ENCODE measurements around the gene ZFAND3.
"Not testable (repeated sequence)": the region's sequence is repeated elsewhere in the genome, so short reads cannot be mapped to it uniquely, and the experiment has no call there.

The ZFAND3 gene

GRCh38 chr6:37952027-37952426 lies 132.5 kb downstream of the ZFAND3 start:
- TF ChIP-seq ZFX (IDR thresholded peaks at IDR 0.05; ENCODE audit: borderline replicate concordance) (no peak), CTCF (IDR thresholded peaks at IDR 0.05) (no peak)
- H3K27ac ChIP-seq = no peak overlapping the region

GRCh38 chr6:37954791-37955190 lies 135.3 kb downstream of the ZFAND3 start:
- H3K27ac ChIP-seq = no peak overlapping the region
- TF ChIP-seq CTCF (IDR thresholded peaks at IDR 0.05) (no peak), ZFX (IDR thresholded peaks at IDR 0.05; ENCODE audit: borderline replicate concordance) (no peak)

- TF ChIP-seq CTCF (IDR thresholded peaks at IDR 0.05) (no peak), ZFX (IDR thresholded peaks at IDR 0.05; ENCODE audit: borderline replicate concordance) (no peak)
- H3K27ac ChIP-seq = no peak overlapping the region
Observed at GRCh38 chr6:37956711-37957275, 137.3 kb downstream of the ZFAND3 start.

- H3K27ac ChIP-seq = no peak overlapping the region
- TF ChIP-seq ZFX (IDR thresholded peaks at IDR 0.05; ENCODE audit: borderline replicate concordance) = no peak
- no peak for TF ChIP-seq CTCF (IDR thresholded peaks at IDR 0.05)
Observed at GRCh38 chr6:37959061-37959460, 139.5 kb downstream of the ZFAND3 start.

GRCh38 chr6:37960139-37960935 lies 140.8 kb downstream of the ZFAND3 start:
- H3K27ac ChIP-seq = no peak overlapping the region
- TF ChIP-seq CTCF (IDR thresholded peaks at IDR 0.05) = no peak
- no peak for TF ChIP-seq ZFX (IDR thresholded peaks at IDR 0.05; ENCODE audit: borderline replicate concordance)

- H3K27ac ChIP-seq = not testable (repeated sequence)
Observed at GRCh38 chr6:37962481-37963080, 143.1 kb downstream of the ZFAND3 start.

GRCh38 chr6:37965964-37966676 lies 146.6 kb downstream of the ZFAND3 start:
- TF ChIP-seq CTCF (IDR thresholded peaks at IDR 0.05) (no peak), ZFX (IDR thresholded peaks at IDR 0.05; ENCODE audit: borderline replicate concordance) (no peak)
- no peak overlapping the region for H3K27ac ChIP-seq
